Left renal cortex interstitium (tissue), 4 donors: ENCODE data around the gene TSPAN5. TPM values are rescaled to one million over a fixed set of nuclear protein-coding genes. Genes with fewer than 3 reads are reported as not detected.
A peak's percentile ranks its signal among the peaks of the same experiment; 100 is the strongest.
"Not testable (repeated sequence)": the region's sequence is repeated elsewhere in the genome, so short reads cannot be mapped to it uniquely, and the experiment has no call there.

ENCODE experiments used
- DNase-seq, 4 donors: peaks; one replicate each; pipeline ENCODE4 v3.0.0-alpha.2; 2013; ENCODE audit warnings: low read depth in 4 of 4, low spot score in 2 of 4, missing footprints in 1 of 4
- polyA plus RNA-seq, 4 donors: library from polyadenylated mRNA; unstranded; fragments of 120-200 nt; gene quantifications; one replicate each; pipeline ENCODE4 v1.2.1, GENCODE V29; 2013; ENCODE audit not compliant: insufficient read length in 4 of 4

Gene TSPAN5
- 10 to 100 TPM; 24.1 to 29.0 (median 25.4) TPM for polyA plus RNA-seq

- peak in 3 of 4 donors; percentile 54 to 60 (median 60) for DNase-seq
Observed at GRCh38 chr4:98658287-98659105, at the start of gene TSPAN5. Gene TSPAN5, minus strand, starts transcription at chr4:98658611.

- DNase-seq = no peak
Observed at GRCh38 chr4:98706935-98707334, 48.5 kb upstream of the TSPAN5 start.

- DNase-seq = no peak
Observed at GRCh38 chr4:98706200-98706813, 47.9 kb upstream of the TSPAN5 start.

GRCh38 chr4:98705586-98705985 lies 47.2 kb upstream of the TSPAN5 start:
- DNase-seq = not testable (repeated sequence)

DNA sequence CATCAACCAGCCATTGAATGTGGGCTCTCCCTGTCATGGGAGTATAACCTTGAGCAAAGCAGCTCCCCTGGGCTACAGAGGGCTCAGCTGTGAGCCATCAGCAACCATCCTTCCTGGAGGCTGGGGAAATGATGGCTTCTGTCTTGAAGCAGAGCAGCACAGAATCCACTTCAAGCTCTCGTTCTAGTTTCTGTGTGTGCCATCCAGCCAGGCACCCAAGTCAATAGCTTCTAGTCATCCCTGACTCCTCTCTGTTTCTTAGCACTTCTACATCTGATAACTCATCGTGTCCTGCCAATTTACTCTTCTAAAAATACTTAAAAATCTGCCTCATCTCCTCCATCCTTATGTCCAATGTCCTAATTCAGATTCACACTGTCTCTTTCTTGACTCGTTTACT lies 42.2 kb upstream of the TSPAN5 start:
- DNase-seq = no peak

DNA sequence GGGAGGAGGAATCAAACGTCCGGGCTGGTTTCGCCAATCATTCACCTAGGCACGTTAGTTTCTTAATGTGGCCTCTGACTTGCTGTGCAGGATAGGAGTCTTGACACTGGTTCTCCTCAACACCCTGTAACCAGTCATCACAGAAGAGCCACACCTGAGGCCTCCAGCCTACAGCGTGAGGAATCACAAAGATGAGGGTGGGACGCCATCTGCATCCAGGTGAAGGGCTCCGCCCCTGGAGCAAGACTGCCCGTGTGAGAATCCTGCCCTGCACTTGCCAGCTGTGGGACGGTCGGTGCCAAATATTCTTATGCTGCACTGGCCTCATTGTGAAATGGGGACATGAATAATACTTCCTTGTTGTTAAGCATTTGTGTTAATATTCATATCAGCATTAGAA lies 35.7 kb upstream of the TSPAN5 start:
- DNase-seq = no peak

- DNase-seq = no peak
Observed at GRCh38 chr4:98692411-98692810, 34.0 kb upstream of the TSPAN5 start.

DNA sequence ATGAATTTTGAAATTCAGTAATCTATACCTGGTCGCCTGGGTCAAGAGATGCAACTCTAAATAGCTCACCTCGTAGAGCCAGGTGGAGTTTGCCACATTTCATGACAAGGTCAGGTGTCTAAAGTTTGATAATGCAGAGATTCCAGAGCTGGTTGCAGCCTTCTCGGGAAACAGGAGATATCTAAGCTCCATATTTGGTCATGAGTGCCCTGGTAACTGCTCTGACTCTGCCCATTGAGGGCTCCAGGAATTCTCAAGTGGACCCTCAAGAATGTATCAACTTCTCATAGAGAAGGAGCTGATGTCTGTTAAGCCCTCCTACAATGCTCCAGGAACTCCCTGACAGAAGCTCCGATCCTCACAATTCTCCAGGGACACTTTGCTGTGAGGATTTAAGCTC lies 33.2 kb upstream of the TSPAN5 start:
- no peak for DNase-seq

DNA sequence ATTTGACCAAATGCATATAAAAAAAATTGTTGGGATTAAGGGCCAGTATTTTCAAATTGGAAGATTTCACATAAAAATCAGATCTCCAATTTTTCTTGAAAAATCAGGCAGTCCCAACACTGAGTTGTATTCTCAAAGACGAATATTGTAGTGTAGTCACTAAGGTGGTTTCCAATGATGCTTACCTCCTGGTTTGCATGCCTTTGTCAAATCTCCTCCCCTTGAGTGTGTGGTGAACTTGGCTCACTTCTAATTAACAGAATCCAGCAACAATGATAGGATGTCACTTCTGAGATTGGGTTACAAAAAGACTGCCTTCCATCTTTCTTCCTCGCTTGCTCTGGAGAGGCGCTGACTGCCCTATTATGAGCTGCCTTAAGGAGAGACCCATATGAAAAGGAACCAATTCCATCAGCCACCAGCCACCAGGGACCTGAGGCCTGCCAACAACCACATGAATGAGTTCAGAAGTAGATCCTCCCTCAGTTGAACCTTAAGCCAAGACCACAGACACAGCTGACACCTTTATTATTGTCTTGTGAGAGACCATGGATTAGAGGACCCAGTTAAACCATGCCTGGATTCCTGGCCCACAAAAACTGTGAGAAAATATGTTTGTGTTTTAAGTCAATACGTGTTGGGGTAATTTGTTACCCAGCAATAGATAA lies 31.2 kb upstream of the TSPAN5 start:
- no peak for DNase-seq

GRCh38 chr4:98688411-98689290 lies 30.2 kb upstream of the TSPAN5 start:
- no peak for DNase-seq

- DNase-seq = no peak
Observed at GRCh38 chr4:98687876-98688275, 29.5 kb upstream of the TSPAN5 start.

DNA sequence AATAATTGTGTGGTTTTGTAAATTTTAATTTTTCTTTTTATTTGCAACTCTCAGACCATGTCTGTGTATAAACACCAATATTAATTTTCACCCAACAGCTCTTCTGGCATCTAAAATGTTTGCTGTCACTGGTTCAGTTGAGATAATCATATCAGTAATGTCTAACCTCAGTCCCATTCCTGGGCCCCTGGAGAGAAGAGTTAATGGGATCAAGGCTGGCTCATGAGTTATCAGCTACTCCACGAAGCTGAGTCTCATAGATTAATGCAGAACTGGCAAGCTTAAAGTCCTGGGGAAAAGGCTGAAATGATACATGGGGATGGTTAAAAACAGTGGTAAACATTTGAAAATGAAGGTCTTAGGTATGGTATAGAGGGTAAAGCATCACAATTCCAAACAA lies 28.4 kb upstream of the TSPAN5 start:
- DNase-seq = no peak

DNA sequence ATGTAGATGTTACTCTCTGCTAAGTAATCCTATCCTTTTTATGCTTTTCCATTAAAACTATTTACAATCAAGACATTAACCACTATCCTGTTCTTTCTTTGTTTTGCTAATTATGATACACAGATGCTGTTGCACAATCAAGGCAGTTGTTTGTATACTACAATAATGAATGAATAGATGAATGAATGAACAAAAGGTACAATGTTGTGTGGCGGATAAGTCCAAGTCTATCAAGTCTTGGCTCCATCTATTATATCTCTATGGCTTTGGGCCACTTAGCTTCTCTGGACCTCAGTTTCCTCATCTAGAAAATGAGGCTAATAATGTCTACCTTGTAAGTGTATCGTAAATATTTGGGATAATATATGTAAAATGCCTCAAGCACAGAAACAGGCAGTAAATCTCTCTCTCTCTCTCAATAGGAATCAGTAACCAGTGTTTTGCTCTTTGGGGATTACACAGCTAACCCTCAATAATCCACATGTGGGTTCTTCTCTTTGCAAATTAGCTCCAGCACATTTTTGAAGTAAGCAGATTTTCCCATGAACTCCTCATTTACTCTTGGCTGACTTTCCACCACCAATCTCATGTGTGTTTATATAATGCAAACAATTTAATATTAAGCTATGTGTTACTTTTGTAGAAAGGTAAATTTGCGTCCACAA lies 27.8 kb upstream of the TSPAN5 start:
- no peak for DNase-seq

- no peak for DNase-seq
Observed at GRCh38 chr4:98685225-98686042, 27.0 kb upstream of the TSPAN5 start.

- no peak for DNase-seq
Observed at GRCh38 chr4:98682719-98683118, 24.3 kb upstream of the TSPAN5 start.

DNA sequence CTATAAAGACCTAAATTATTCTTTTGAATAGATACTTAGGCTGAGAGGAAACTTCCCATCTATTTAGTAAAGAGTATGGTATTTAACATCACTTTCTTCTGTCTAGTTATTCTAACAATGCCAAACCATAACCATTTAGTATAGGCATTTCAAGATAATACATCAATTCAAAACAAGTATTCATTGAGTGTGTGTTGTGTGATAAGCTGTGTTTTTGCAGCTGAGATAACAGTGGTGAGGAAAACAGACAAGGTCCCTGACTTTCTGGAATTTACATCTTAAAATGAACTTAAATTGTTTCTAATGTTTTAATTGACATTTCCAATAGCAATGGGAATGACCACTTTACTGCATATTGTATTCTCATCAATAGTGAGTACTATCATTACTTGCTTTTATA lies 22.4 kb upstream of the TSPAN5 start:
- no peak for DNase-seq

- DNase-seq = no peak
Observed at GRCh38 chr4:98679738-98680137, 21.3 kb upstream of the TSPAN5 start.

DNA sequence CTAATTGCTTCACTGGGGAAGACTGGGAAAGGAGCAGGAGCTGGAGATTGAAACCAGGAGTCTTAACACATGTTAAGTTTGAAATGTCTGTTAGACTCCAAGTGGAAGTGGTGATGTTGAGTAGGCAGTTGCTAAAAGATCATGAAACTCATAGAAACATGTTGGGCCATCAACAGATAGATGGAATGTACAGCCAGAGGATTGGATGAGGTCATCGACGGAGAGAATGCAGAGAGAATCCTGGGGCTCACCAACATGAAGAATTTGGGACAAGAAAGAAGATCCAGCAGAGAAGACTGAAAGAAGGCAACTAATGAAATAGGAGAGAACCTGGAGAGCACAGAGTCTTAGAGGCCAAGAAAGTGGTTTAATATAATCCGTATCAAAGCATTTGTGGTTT lies 19.4 kb upstream of the TSPAN5 start:
- no peak for DNase-seq
